ENCODE results near the gene OR51D1. TPM values are rescaled to one million over a fixed set of nuclear protein-coding genes. Genes with fewer than 3 reads are reported as not detected.

Gene OR51D1
- polyA plus RNA-seq, 1 donor (not counting 4 experiments of a cell fraction or from before 2014, with no cell fraction given), result not detected

GRCh38 chr11:4643682-4644081 is 6.4 kb downstream of the OR51D1 start, which contains the start of gene OR51E1:
Gene OR51E1, plus strand, starts transcription at chr11:4643982. Its CDS starts 8,545 bp downstream, at chr11:4652527.
- FAIRE-seq, result no peak
- H2AFZ ChIP-seq (ENCODE audit: control insufficient read depth, low read length), result no peak within 1 kb of the TSS
- no peak for TF ChIP-seq EZH2 (IDR thresholded peaks at IDR 0.05; ENCODE audit: low read length)
- no peak within 1 kb of the TSS for H3K9ac ChIP-seq (ENCODE audit: control insufficient read depth, extremely low read depth, insufficient read depth, low read length)
- no peaks in the 10 kb centered on the region for H4K20me1 ChIP-seq (ENCODE audit: control insufficient read depth, extremely low read depth, insufficient read depth, low read length)
- H3K4me2 ChIP-seq (ENCODE audit: control insufficient read depth, extremely low read depth, insufficient read depth, low read depth, low read length), result no peak within 1 kb of the TSS
- H3K36me3 ChIP-seq (ENCODE audit: control insufficient read depth in 2 of 2, extremely low read depth in 1 of 2, insufficient read depth in 2 of 2, low read length in 2 of 2), result no peaks in the 10 kb centered on the region
- H3K9me3 ChIP-seq (ENCODE audit: control insufficient read depth, low read depth, low read length), result no peaks in the 10 kb centered on the region
- no peaks in the 10 kb centered on the region for H3K9me1 ChIP-seq (ENCODE audit: control insufficient read depth, extremely low read depth, insufficient read depth, low read length)
- H3K27ac ChIP-seq (ENCODE audit: control insufficient read depth, insufficient read depth, low read length), result no peak within 1 kb of the TSS
- H3K27me3 ChIP-seq (ENCODE audit: control insufficient read depth, extremely low read depth, insufficient read depth, low read length), result no peaks in the 10 kb centered on the region
- no peaks in the 10 kb centered on the region for H3K79me2 ChIP-seq (ENCODE audit: control insufficient read depth, insufficient read depth, low read length)
- no peaks in the 10 kb centered on the region for H3K4me1 ChIP-seq (ENCODE audit: control insufficient read depth, extremely low read depth, insufficient read depth, low read length)
- no peak for DNase-seq (ENCODE audit: low read depth, low spot score)
- dilution Hi-C loops (cut with MboI; ENCODE audit: extremely low pct_ligation_motif_present, low sequenced_read_pairs), result no loop called here
- no peak within 1 kb of the TSS for H3K4me3 ChIP-seq (ENCODE audit: control insufficient read depth in 2 of 3, extremely low read depth in 1 of 3, insufficient read depth in 2 of 3, low read depth in 1 of 3, low read length in 3 of 3)

DNA sequence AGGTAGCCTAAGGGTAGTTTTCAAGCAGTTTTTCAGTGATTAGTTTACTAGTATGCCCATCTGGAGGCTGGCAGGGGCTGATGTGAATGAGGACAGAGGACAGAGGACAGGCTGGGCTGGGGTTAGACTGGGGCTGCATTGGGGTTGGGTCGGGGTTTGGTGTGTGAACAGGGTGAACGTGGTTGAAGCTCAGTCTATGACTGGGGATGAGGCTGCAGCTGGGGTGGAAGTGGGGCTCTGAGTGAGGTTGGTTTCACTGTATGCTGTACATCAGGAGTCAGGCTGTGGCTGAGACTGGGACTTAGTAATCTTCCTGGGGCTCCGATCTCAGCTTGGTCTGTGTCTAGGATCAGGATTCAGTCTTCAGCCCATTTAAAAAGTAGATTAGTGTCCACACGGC is 7.0 kb downstream of the OR51D1 start:
- TF ChIP-seq EZH2 (IDR thresholded peaks at IDR 0.05; ENCODE audit: low read length) (no peak), CTCF (optimal IDR thresholded peaks at IDR 0.05 in 1 of 3, IDR thresholded peaks at IDR 0.05 in 1 of 3, conservative IDR thresholded peaks at IDR 0.05 in 1 of 3; ENCODE audit: extremely low read depth in 1 of 3, insufficient read depth in 2 of 3, low read length in 3 of 3) (no peak)
- Histone ChIP-seq H3K36me3 (ENCODE audit: control insufficient read depth in 2 of 2, extremely low read depth in 1 of 2, insufficient read depth in 2 of 2, low read length in 2 of 2) (no peaks in the 10 kb centered on the region), H2AFZ (ENCODE audit: control insufficient read depth, low read length) (no peak overlapping the region), H3K9me1 (ENCODE audit: control insufficient read depth, extremely low read depth, insufficient read depth, low read length) (no peaks in the 10 kb centered on the region), H4K20me1 (ENCODE audit: control insufficient read depth, extremely low read depth, insufficient read depth, low read length) (no peaks in the 10 kb centered on the region), H3K4me1 (ENCODE audit: control insufficient read depth, extremely low read depth, insufficient read depth, low read length) (no peaks in the 10 kb centered on the region), H3K27ac (ENCODE audit: control insufficient read depth, insufficient read depth, low read length) (no peak overlapping the region), H3K4me3 (ENCODE audit: control insufficient read depth in 2 of 3, extremely low read depth in 1 of 3, insufficient read depth in 2 of 3, low read depth in 1 of 3, low read length in 3 of 3) (no peak overlapping the region), H3K27me3 (ENCODE audit: control insufficient read depth, extremely low read depth, insufficient read depth, low read length) (no peaks in the 10 kb centered on the region), H3K9ac (ENCODE audit: control insufficient read depth, extremely low read depth, insufficient read depth, low read length) (no peak overlapping the region), H3K9me3 (ENCODE audit: control insufficient read depth, low read depth, low read length) (no peaks in the 10 kb centered on the region), H3K79me2 (ENCODE audit: control insufficient read depth, insufficient read depth, low read length) (no peaks in the 10 kb centered on the region), H3K4me2 (ENCODE audit: control insufficient read depth, extremely low read depth, insufficient read depth, low read depth, low read length) (no peak overlapping the region)
- no peak for DNase-seq (ENCODE audit: low read depth, low spot score)
- dilution Hi-C loops (cut with MboI; ENCODE audit: extremely low pct_ligation_motif_present, low sequenced_read_pairs), result no loop called here
- FAIRE-seq, result no peak

GRCh38 chr11:4645974-4646373 is 8.7 kb downstream of the OR51D1 start:
- Histone ChIP-seq H3K4me1 (ENCODE audit: control insufficient read depth, extremely low read depth, insufficient read depth, low read length) (no peaks in the 10 kb centered on the region), H3K9ac (ENCODE audit: control insufficient read depth, extremely low read depth, insufficient read depth, low read length) (no peak overlapping the region), H3K27me3 (ENCODE audit: control insufficient read depth, extremely low read depth, insufficient read depth, low read length) (no peaks in the 10 kb centered on the region), H3K36me3 (ENCODE audit: control insufficient read depth in 2 of 2, extremely low read depth in 1 of 2, insufficient read depth in 2 of 2, low read length in 2 of 2) (no peaks in the 10 kb centered on the region), H3K4me2 (ENCODE audit: control insufficient read depth, extremely low read depth, insufficient read depth, low read depth, low read length) (no peak overlapping the region), H3K9me1 (ENCODE audit: control insufficient read depth, extremely low read depth, insufficient read depth, low read length) (no peaks in the 10 kb centered on the region), H3K27ac (ENCODE audit: control insufficient read depth, insufficient read depth, low read length) (no peak overlapping the region), H4K20me1 (ENCODE audit: control insufficient read depth, extremely low read depth, insufficient read depth, low read length) (no peaks in the 10 kb centered on the region), H3K9me3 (ENCODE audit: control insufficient read depth, low read depth, low read length) (no peaks in the 10 kb centered on the region), H3K4me3 (ENCODE audit: control insufficient read depth in 2 of 3, extremely low read depth in 1 of 3, insufficient read depth in 2 of 3, low read depth in 1 of 3, low read length in 3 of 3) (no peak overlapping the region), H2AFZ (ENCODE audit: control insufficient read depth, low read length) (no peak overlapping the region), H3K79me2 (ENCODE audit: control insufficient read depth, insufficient read depth, low read length) (no peaks in the 10 kb centered on the region)
- no peak for DNase-seq (ENCODE audit: low read depth, low spot score)
- dilution Hi-C loops (cut with MboI; ENCODE audit: extremely low pct_ligation_motif_present, low sequenced_read_pairs), result no loop called here
- no peak for TF ChIP-seq EZH2 (IDR thresholded peaks at IDR 0.05; ENCODE audit: low read length)
- TF ChIP-seq CTCF (optimal IDR thresholded peaks at IDR 0.05 in 1 of 3, IDR thresholded peaks at IDR 0.05 in 1 of 3, conservative IDR thresholded peaks at IDR 0.05 in 1 of 3; ENCODE audit: extremely low read depth in 1 of 3, insufficient read depth in 2 of 3, low read length in 3 of 3), result no peak
- no peak for FAIRE-seq

All from keratinocyte (primary cell).